Mucosa of descending colon (tissue), 3 donors: ENCODE measurements around the gene HMOX2. TPM values are rescaled to one million over a fixed set of nuclear protein-coding genes. Genes with fewer than 3 reads are reported as not detected.

Experiments
- ATAC-seq: fragments of 200-7000 bp; cut with Tn5 transposase; one replicate; pipeline ENCODE4 v1.9.1; 2020; ENCODE audit warnings: mild to moderate bottlenecking, moderate library complexity
- DNase-seq, 3 donors: peaks; one replicate each; pipeline ENCODE4 v3.0.0-alpha.2; 2020
- H3K36me3 ChIP-seq: fragments of 200-600 bp; one replicate; pipeline ENCODE4 v1.8.0; 2021; ENCODE audit warnings: low read depth, mild to moderate bottlenecking
- H3K4me1 ChIP-seq: fragments of 200-600 bp; one replicate; pipeline ENCODE4 v1.8.0; 2021; ENCODE audit warnings: low read depth, mild to moderate bottlenecking
- H3K4me3 ChIP-seq: fragments of 200-600 bp; one replicate; pipeline ENCODE4 v1.8.0; 2021; ENCODE audit warnings: mild to moderate bottlenecking
- H3K9me3 ChIP-seq: fragments of 200-600 bp; one replicate; pipeline ENCODE4 v1.8.0; 2021; ENCODE audit warnings: mild to moderate bottlenecking
- CTCF ChIP-seq: fragments of 200-600 bp; IDR thresholded peaks from one replicate; pipeline ENCODE4 v1.8.0; 2022; ENCODE audit warnings: antibody characterized with exemption, mild to moderate bottlenecking
- intact Hi-C, 2 donors: fragments of 100-400 bp; cut with DNase I in 1 of 2; cut with micrococcal nuclease in 1 of 2; formaldehyde crosslinking; loops; one replicate each; pipeline versions ENCODE4 v1.11.0 to v1.11.1; 2022; cut with DNase I, micrococcal nuclease
- total RNA-seq, 3 donors: library from RNA; stranded (reverse); fragmentation: NEBNext Ultra II Directional in 2 of 3; extraction: Animal tissue kit (Norgen Biotek cat#: 25700) in 2 of 3; gene quantifications; one replicate each; pipeline versions ENCODE4 v1.2.1 to v1.2.4, GENCODE V29; 2021 to 2023
- donor health status: DM: no; HTN: no; CAD: no; lungs with moderate emphysema.
- donor health status: DM: no; HTN: no; CAD: no.
- donor health status: DM: no; HTN: yes; CAD: no.

HMOX2 gene
- total RNA-seq, 3 donors from 2014 or later, result 36.0 to 52.7 (median 49.3) TPM

- no peak for TF ChIP-seq CTCF
- DNase-seq (no peak), ATAC-seq (no peak)
- H3K9me3 ChIP-seq, result no peaks in the 10 kb centered on the region
- H3K4me1 ChIP-seq, result no peaks in the 10 kb centered on the region
- no peaks in the 10 kb centered on the region for H3K36me3 ChIP-seq
- no peak overlapping the region for H3K4me3 ChIP-seq
- intact Hi-C loops, result no loop called here
Measured at GRCh38 chr16:4520913-4521312, 44.7 kb downstream of the HMOX2 start.

GRCh38 chr16:4522051-4522581 lies 45.9 kb downstream of the HMOX2 start:
- H3K4me3 ChIP-seq, result no peak overlapping the region
- ATAC-seq, result no peak
- no peak for TF ChIP-seq CTCF
- intact Hi-C loops, result no loop called here
- H3K36me3 ChIP-seq, result no peaks in the 10 kb centered on the region
- no peaks in the 10 kb centered on the region for H3K9me3 ChIP-seq
- peak in 1 of 3 donors; percentile 23 for DNase-seq
- H3K4me1 ChIP-seq, result no peaks in the 10 kb centered on the region

- no peak overlapping the region for H3K4me3 ChIP-seq
- TF ChIP-seq CTCF, result no peak
- H3K9me3 ChIP-seq, result no peaks in the 10 kb centered on the region
- no peaks in the 10 kb centered on the region for H3K4me1 ChIP-seq
- DNase-seq (peak in 1 of 3 donors; percentile 13), ATAC-seq (no peak)
- H3K36me3 ChIP-seq, result no peaks in the 10 kb centered on the region
- intact Hi-C loops, result no loop called here
Measured at GRCh38 chr16:4523686-4524085, 47.5 kb downstream of the HMOX2 start.

- intact Hi-C loops, result no loop called here
- Histone ChIP-seq H3K36me3 (no peaks in the 10 kb centered on the region), H3K9me3 (no peaks in the 10 kb centered on the region), H3K4me1 (no peaks in the 10 kb centered on the region), H3K4me3 (no peak overlapping the region)
- no peak for ATAC-seq
- peak in 1 of 3 donors; percentile 14 for DNase-seq
- no peak for TF ChIP-seq CTCF
Measured at GRCh38 chr16:4524571-4524970, 48.4 kb downstream of the HMOX2 start.

GRCh38 chr16:4525069-4525468 lies 48.9 kb downstream of the HMOX2 start:
- no peaks in the 10 kb centered on the region for H3K9me3 ChIP-seq
- no peak overlapping the region for H3K4me3 ChIP-seq
- ATAC-seq, result peak; percentile 11
- H3K36me3 ChIP-seq, result no peaks in the 10 kb centered on the region
- H3K4me1 ChIP-seq, result no peaks in the 10 kb centered on the region
- TF ChIP-seq CTCF, result no peak
- peak in 1 of 3 donors; percentile 12 for DNase-seq
- intact Hi-C loops, result no loop called here
